H9 (cell line): Measurements from ENCODE around the gene RBMS3. TPM values are rescaled to one million over a fixed set of nuclear protein-coding genes. Genes with fewer than 3 reads are reported as not detected.

Source experiments
- DNase-seq: peaks from one replicate; pipeline ENCODE4 v3.0.0-alpha.2; 2017
- H2AFZ ChIP-seq: one replicate; pipeline ENCODE4 v1.6.1; 2013; ENCODE audit warnings: mild to moderate bottlenecking, low read length, control low read depth, moderate library complexity
- H2AK5ac ChIP-seq: 2 replicates; pipeline ENCODE4 v1.6.1; 2013; ENCODE audit warnings: low read length, control low read depth, mixed read lengths; ENCODE audit not compliant: insufficient read length
- H2BK120ac ChIP-seq: one replicate; pipeline ENCODE4 v1.6.1; 2013; ENCODE audit warnings: low read depth, mild to moderate bottlenecking, low read length, control low read depth, inconsistent platforms; ENCODE audit not compliant: poor library complexity, severe bottlenecking
- H2BK12ac ChIP-seq: 2 replicates; pipeline ENCODE4 v1.6.1; 2013; ENCODE audit warnings: low read length, control low read depth, mixed read lengths, low read depth; ENCODE audit not compliant: insufficient read length
- H2BK15ac ChIP-seq: 2 replicates; pipeline ENCODE4 v1.6.1; 2013; ENCODE audit warnings: low read depth, low read length, control low read depth
- H2BK20ac ChIP-seq: one replicate; pipeline ENCODE4 v1.6.1; 2013; ENCODE audit warnings: low read depth, mild to moderate bottlenecking, low read length, control low read depth, inconsistent platforms; ENCODE audit not compliant: poor library complexity, severe bottlenecking
- H2BK5ac ChIP-seq: 2 replicates; pipeline ENCODE4 v1.6.1; 2013; ENCODE audit warnings: low read length, control low read depth, mixed read lengths; ENCODE audit not compliant: insufficient read length
- H3K14ac ChIP-seq: 2 replicates; pipeline ENCODE4 v1.6.1; 2013; ENCODE audit warnings: low read length, control low read depth; ENCODE audit not compliant: insufficient read depth
- H3K18ac ChIP-seq: 2 replicates; pipeline ENCODE4 v1.6.1; 2013; ENCODE audit warnings: low read depth, mild to moderate bottlenecking, mixed read lengths, low read length, control low read depth; ENCODE audit not compliant: insufficient read length
- H3K23ac ChIP-seq: 2 replicates; pipeline ENCODE4 v1.6.1; 2013; ENCODE audit warnings: low read length, control low read depth, mixed read lengths, low read depth; ENCODE audit not compliant: insufficient read length
- H3K23me2 ChIP-seq: 2 replicates; pipeline ENCODE4 v1.6.1; 2013; ENCODE audit warnings: low read depth, mild to moderate bottlenecking, mixed read lengths, low read length, control low read depth; ENCODE audit not compliant: insufficient read length, poor library complexity, severe bottlenecking
- H3K27ac ChIP-seq: 2 replicates; pipeline ENCODE4 v1.5.1; 2013; ENCODE audit warnings: low read length, control low read depth, mixed read lengths, low read depth; ENCODE audit not compliant: insufficient read length
- H3K27me3 ChIP-seq: 2 replicates; pipeline ENCODE4 v1.6.1; 2013; ENCODE audit warnings: low read length, control low read depth, inconsistent platforms; ENCODE audit not compliant: insufficient read depth
- H3K4ac ChIP-seq: 2 replicates; pipeline ENCODE4 v1.6.1; 2013; ENCODE audit warnings: low read depth, mild to moderate bottlenecking, control low read depth, inconsistent platforms, low read length, moderate library complexity
- H3K4me1 ChIP-seq: 2 replicates; pipeline ENCODE4 v1.6.1; 2013; ENCODE audit warnings: low read length, control low read depth, inconsistent platforms; ENCODE audit not compliant: insufficient read depth
- H3K4me2 ChIP-seq: 2 replicates; pipeline ENCODE4 v1.6.1; 2013; ENCODE audit warnings: low read length, control low read depth, mixed read lengths; ENCODE audit not compliant: insufficient read length, insufficient read depth
- H3K56ac ChIP-seq: 2 replicates; pipeline ENCODE4 v1.6.1; 2013; ENCODE audit warnings: low read depth, mild to moderate bottlenecking, mixed read lengths, low read length, control low read depth; ENCODE audit not compliant: insufficient read length
- H3K79me1 ChIP-seq: 2 replicates; pipeline ENCODE4 v1.6.1; 2013; ENCODE audit warnings: low read depth, mild to moderate bottlenecking, moderate library complexity, low read length, control low read depth, inconsistent platforms; ENCODE audit not compliant: insufficient read depth, poor library complexity, severe bottlenecking
- H3K79me2 ChIP-seq: 2 replicates; pipeline ENCODE4 v1.6.1; 2013; ENCODE audit warnings: low read length, control low read depth, inconsistent platforms; ENCODE audit not compliant: insufficient read depth
- H3K9ac ChIP-seq: 2 replicates; pipeline ENCODE4 v1.6.1; 2013; ENCODE audit warnings: low read length, control low read depth, mixed read lengths; ENCODE audit not compliant: insufficient read length; ENCODE audit errors: extremely low read depth
- H3K9me3 ChIP-seq: one replicate; pipeline ENCODE4 v1.6.1; 2013; ENCODE audit warnings: low read depth, low read length, inconsistent platforms; ENCODE audit not compliant: control insufficient read depth
- H3T11ph ChIP-seq: one replicate; pipeline ENCODE4 v1.6.1; 2013; ENCODE audit warnings: mild to moderate bottlenecking, low read length, control low read depth, inconsistent platforms
- H4K20me1 ChIP-seq: one replicate; pipeline ENCODE4 v1.6.1; 2013; ENCODE audit not compliant: control insufficient read depth, insufficient read length, insufficient read depth
- H4K5ac ChIP-seq: 2 replicates; pipeline ENCODE4 v1.6.1; 2013; ENCODE audit warnings: low read depth, mild to moderate bottlenecking, mixed read lengths, low read length, control low read depth; ENCODE audit not compliant: insufficient read length
- H4K8ac ChIP-seq: replicated peaks from 2 replicates; pipeline ENCODE4 v1.6.1; 2013; ENCODE audit warnings: low read length, control low read depth, mixed read lengths, low read depth; ENCODE audit not compliant: insufficient read length
- H4K91ac ChIP-seq: 2 replicates; pipeline ENCODE4 v1.6.1; 2013; ENCODE audit warnings: low read depth, mild to moderate bottlenecking, moderate library complexity, mixed read lengths, low read length, control low read depth; ENCODE audit not compliant: insufficient read length
- H3K27ac Mint-ChIP-seq, 3 experiments: 2 replicates in 2 of 3; 3 replicates in 1 of 3; pipeline ENCODE4 v1.8.0; 2020 to 2021; ENCODE audit warnings: mixed read lengths in 3 of 3, mild to moderate bottlenecking in 1 of 3, moderate library complexity in 1 of 3
- H3K27me3 Mint-ChIP-seq: 2 replicates; pipeline ENCODE4 v1.8.0; 2021; ENCODE audit warnings: low read depth, mild to moderate bottlenecking, moderate library complexity, mixed read lengths
- H3K36me3 Mint-ChIP-seq, 3 experiments: 2 replicates in 2 of 3; 3 replicates in 1 of 3; pipeline ENCODE4 v1.8.0; 2020 to 2021; ENCODE audit warnings: low read depth in 3 of 3, mixed read lengths in 3 of 3; ENCODE audit not compliant: insufficient read depth in 1 of 3
- H3K4me1 Mint-ChIP-seq, 2 experiments: 2 replicates each; pipeline ENCODE4 v1.8.0; 2020; ENCODE audit warnings: mixed read lengths in 2 of 2
- H3K4me3 Mint-ChIP-seq, 2 experiments: 2 replicates in 1 of 2; 3 replicates in 1 of 2; pipeline ENCODE4 v1.8.0; 2020 to 2021; ENCODE audit warnings: mild to moderate bottlenecking in 2 of 2, mixed read lengths in 2 of 2, moderate library complexity in 1 of 2
- H3K9me3 Mint-ChIP-seq, 2 experiments: 2 replicates in 1 of 2; 3 replicates in 1 of 2; pipeline ENCODE4 v1.8.0; 2020; ENCODE audit warnings: mild to moderate bottlenecking in 2 of 2, mixed read lengths in 2 of 2, moderate library complexity in 1 of 2
- CTCF ChIP-seq: fragments of 200-600 bp; sonication (generic); conservative IDR thresholded peaks from 3 replicates; pipeline ENCODE4 v1.8.0; 2021; ENCODE audit warnings: antibody characterized with exemption, mild to moderate bottlenecking
- WGBS: extraction: QIAGEN DNeasy Blood & Tissue Kit; methylation state at CpG from one replicate; pipeline ENCODE4 v1.1.7; 2013; ENCODE audit warnings: missing lambda C conversion rate, low lambda C conversion rate, mixed read lengths; ENCODE audit not compliant: insufficient read length; ENCODE audit errors: extremely low coverage; 5-methylcytosine and 5-hydroxymethylcytosine counted together
- total RNA-seq: library from RNA; stranded (reverse); gene quantifications from 2 replicates; pipeline ENCODE4 v1.2.1, GENCODE V29; 2021

Gene RBMS3
- total RNA-seq, 1 experiment from 2014 or later = 8.1 TPM

GRCh38 chr3:29281344-29282241 lies 722 bp downstream of the RBMS3 start:
- Histone ChIP-seq H2BK120ac (no peak overlapping the region), H3K4me1 (peaks cover 10% of the 10 kb centered on the region; the same call in 1 of the 2 replicates), H3K9ac (peak overlapping the region; percentile 20), H3K23ac (no peak overlapping the region), H3K27ac (no peak overlapping the region), H4K20me1 (no peaks in the 10 kb centered on the region), H2BK20ac (no peak overlapping the region), H3K4ac (no peak overlapping the region), H3K56ac (no peak overlapping the region), H4K5ac (no peak overlapping the region), H2AK5ac (no peak overlapping the region), H3K23me2 (peaks cover 7% of the 10 kb centered on the region), H4K91ac (no peak overlapping the region), H2AFZ (peak overlapping the region; percentile 53), H3T11ph (no peak overlapping the region), H2BK15ac (no peak overlapping the region), H2BK12ac (no peak overlapping the region), H3K14ac (no peak overlapping the region), H2BK5ac (no peak overlapping the region), H3K79me2 (no peaks in the 10 kb centered on the region), H3K27me3 (no peaks in the 10 kb centered on the region), H3K79me1 (no peaks in the 10 kb centered on the region), H3K4me2 (peak overlapping the region; percentile 89), H3K9me3 (no peaks in the 10 kb centered on the region), H4K8ac (no peak overlapping the region), H3K18ac (no peak overlapping the region)
- Mint-ChIP-seq H3K9me3 (no peaks in the 10 kb centered on the region), H3K27ac (peak overlapping the region; percentile 27 to 98 (median 61)), H3K4me3 (peak overlapping the region; percentile 68 to 76), H3K4me1 (peaks cover 65 to 71% of the 10 kb centered on the region in 2 experiments), H3K27me3 (no peaks in the 10 kb centered on the region), H3K36me3 (no peaks in the 10 kb centered on the region)
- WGBS = no CpG with 5 or more reads among the region's 18 CpGs
- DNase-seq = peak; percentile 29
- TF ChIP-seq CTCF = no peak
